Lower leg skin (tissue), 3 donors: Measurements from ENCODE around the gene KIAA1671.

ENCODE experiments used
- POLR2A ChIP-seq, 2 donors: fragments of 450-650 bp; IDR thresholded peaks; one replicate each; pipeline ENCODE4 v1.6.1; 2016 to 2017; ENCODE audit warnings: antibody characterized with exemption in 2 of 2, mild to moderate bottlenecking in 1 of 2, moderate library complexity in 1 of 2
- TF ChIP-seq, protein P1 (sequence below), 3 donors: fragments of 450-650 bp; IDR thresholded peaks; one replicate each; pipeline ENCODE4 v1.5.1; 2016; ENCODE audit warnings: antibody characterized with exemption in 3 of 3, mild to moderate bottlenecking in 3 of 3, moderate library complexity in 2 of 3

DNA sequence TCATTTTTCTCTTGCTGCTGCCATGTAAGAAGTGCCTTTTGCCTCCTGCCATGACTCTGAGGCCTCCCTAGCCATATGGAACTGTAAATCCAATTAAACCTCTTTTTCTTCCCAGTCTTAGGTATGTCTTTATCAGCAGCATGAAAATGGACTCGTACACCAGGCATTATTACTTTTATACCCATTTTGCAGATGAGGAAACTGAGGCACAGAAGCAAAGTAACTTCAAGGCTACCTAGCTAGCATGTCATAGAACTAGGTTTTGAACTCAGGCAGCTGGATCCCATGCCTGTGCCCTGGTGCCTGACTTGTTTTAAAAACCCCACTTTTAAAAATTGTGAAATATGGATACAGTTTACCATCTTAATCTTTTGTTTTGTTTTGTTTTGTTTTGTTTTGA lies 25.8 kb downstream of the KIAA1671 start:
- TF ChIP-seq, protein P1, sequence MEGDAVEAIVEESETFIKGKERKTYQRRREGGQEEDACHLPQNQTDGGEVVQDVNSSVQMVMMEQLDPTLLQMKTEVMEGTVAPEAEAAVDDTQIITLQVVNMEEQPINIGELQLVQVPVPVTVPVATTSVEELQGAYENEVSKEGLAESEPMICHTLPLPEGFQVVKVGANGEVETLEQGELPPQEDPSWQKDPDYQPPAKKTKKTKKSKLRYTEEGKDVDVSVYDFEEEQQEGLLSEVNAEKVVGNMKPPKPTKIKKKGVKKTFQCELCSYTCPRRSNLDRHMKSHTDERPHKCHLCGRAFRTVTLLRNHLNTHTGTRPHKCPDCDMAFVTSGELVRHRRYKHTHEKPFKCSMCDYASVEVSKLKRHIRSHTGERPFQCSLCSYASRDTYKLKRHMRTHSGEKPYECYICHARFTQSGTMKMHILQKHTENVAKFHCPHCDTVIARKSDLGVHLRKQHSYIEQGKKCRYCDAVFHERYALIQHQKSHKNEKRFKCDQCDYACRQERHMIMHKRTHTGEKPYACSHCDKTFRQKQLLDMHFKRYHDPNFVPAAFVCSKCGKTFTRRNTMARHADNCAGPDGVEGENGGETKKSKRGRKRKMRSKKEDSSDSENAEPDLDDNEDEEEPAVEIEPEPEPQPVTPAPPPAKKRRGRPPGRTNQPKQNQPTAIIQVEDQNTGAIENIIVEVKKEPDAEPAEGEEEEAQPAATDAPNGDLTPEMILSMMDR (IDR thresholded peaks at IDR 0.05) = no peak
- no peak for TF ChIP-seq POLR2A (IDR thresholded peaks at IDR 0.05)
